Neural cell (in vitro differentiated cells): ENCODE measurements around the gene ATP5ME. TPM values are rescaled to one million over a fixed set of nuclear protein-coding genes. Genes with fewer than 3 reads are reported as not detected.

Source experiments
- H2AFZ ChIP-seq: fragments of 200-600, 300-800 bp; sonication (generic), shearing (Covaris generic); 2 replicates; pipeline ENCODE4 v1.6.0; 2014; ENCODE audit warnings: low read depth, mild to moderate bottlenecking, antibody characterized with exemption, low read length, moderate library complexity
- H3F3A ChIP-seq: fragments of 200-600 bp; shearing (Covaris generic); 2 replicates; pipeline ENCODE4 v1.6.1; 2016; ENCODE audit warnings: mild to moderate bottlenecking, moderate library complexity, mixed read lengths, antibody characterized with exemption, low read length; ENCODE audit not compliant: insufficient read depth, poor library complexity, severe bottlenecking
- H3K27ac ChIP-seq: fragments of 200-600, 300-800 bp; sonication (generic), shearing (Covaris generic); 2 replicates; pipeline ENCODE4 v1.5.1; 2014; ENCODE audit warnings: mild to moderate bottlenecking, low read length, moderate library complexity
- H3K27me3 ChIP-seq: fragments of 300-800, 200-600 bp; sonication (generic), shearing (Covaris generic); 2 replicates; pipeline ENCODE4 v1.6.0; 2014; ENCODE audit warnings: mild to moderate bottlenecking, low read depth, low read length, moderate library complexity; ENCODE audit not compliant: insufficient read depth
- H3K36me3 ChIP-seq: fragments of 300-800, 200-600 bp; sonication (generic), shearing (Covaris generic); 2 replicates; pipeline ENCODE4 v1.5.1; 2014; ENCODE audit warnings: mild to moderate bottlenecking, antibody characterized with exemption, low read length, moderate library complexity; ENCODE audit not compliant: insufficient read depth
- H3K4me2 ChIP-seq: fragments of 300-800, 200-600 bp; sonication (generic), shearing (Covaris generic); 2 replicates; pipeline ENCODE4 v1.6.0; 2014; ENCODE audit warnings: mild to moderate bottlenecking, low read length
- H3K4me3 ChIP-seq: fragments of 300-800, 200-600 bp; sonication (generic), shearing (Covaris generic); 2 replicates; pipeline ENCODE4 v1.5.1; 2014; ENCODE audit warnings: mild to moderate bottlenecking, low read length, moderate library complexity
- H3K79me2 ChIP-seq: fragments of 200-600 bp; shearing (Covaris generic); replicated peaks from 2 replicates; pipeline ENCODE4 v1.6.0; 2014; ENCODE audit warnings: mild to moderate bottlenecking, low read length, moderate library complexity; ENCODE audit not compliant: insufficient read depth
- H3K9ac ChIP-seq: fragments of 300-800, 200-600 bp; sonication (generic), shearing (Covaris generic); 2 replicates; pipeline ENCODE4 v1.6.1; 2016; ENCODE audit warnings: mild to moderate bottlenecking, low read length, mixed read lengths
- H3K9me2 ChIP-seq: fragments of 200-600 bp; shearing (Covaris generic); 2 replicates; pipeline ENCODE4 v1.6.1; 2016; ENCODE audit warnings: mild to moderate bottlenecking, low read length, mixed read lengths; ENCODE audit not compliant: insufficient read depth
- H3K9me3 ChIP-seq: fragments of 200-600, 300-800 bp; sonication (generic), shearing (Covaris generic); 2 replicates; pipeline ENCODE4 v1.6.1; 2016; ENCODE audit warnings: mild to moderate bottlenecking, mixed run types, low read length, moderate library complexity, mixed read lengths
- H4K20me1 ChIP-seq: fragments of 200-600 bp; shearing (Covaris generic); 2 replicates; pipeline ENCODE4 v1.6.1; 2016; ENCODE audit warnings: mild to moderate bottlenecking, mixed run types; ENCODE audit not compliant: insufficient read depth
- CTCF ChIP-seq: fragments of 450-650 bp; IDR thresholded peaks from 2 replicates; pipeline ENCODE4 v1.5.1; 2014; ENCODE audit warnings: antibody characterized with exemption, mild to moderate bottlenecking, moderate library complexity; ENCODE audit not compliant: poor library complexity, severe bottlenecking
- EP300 ChIP-seq: fragments of 450-650 bp; conservative IDR thresholded peaks from 2 replicates; pipeline ENCODE4 v1.6.1; 2014; ENCODE audit warnings: antibody characterized with exemption, mild to moderate bottlenecking, moderate library complexity; ENCODE audit not compliant: poor library complexity, severe bottlenecking
- EZH2 ChIP-seq: fragments of 200-600, 300-800 bp; shearing (Covaris generic), sonication (generic); IDR thresholded peaks from 2 replicates; pipeline ENCODE4 v1.6.1; 2014; ENCODE audit warnings: antibody characterized with exemption, low read length, borderline replicate concordance, mild to moderate bottlenecking; ENCODE audit not compliant: insufficient read depth, poor library complexity, severe bottlenecking
- MXI1 ChIP-seq: fragments of 450-650 bp; conservative IDR thresholded peaks from 2 replicates; pipeline ENCODE4 v1.6.1; 2014; ENCODE audit warnings: antibody characterized with exemption, mild to moderate bottlenecking; ENCODE audit not compliant: poor library complexity, severe bottlenecking
- POLR2AphosphoS5 ChIP-seq: IDR thresholded peaks from 2 replicates; pipeline ENCODE4 v1.6.1; 2012
- RAD21 ChIP-seq: fragments of 450-650 bp; conservative IDR thresholded peaks from 2 replicates; pipeline ENCODE4 v1.6.1; 2014; ENCODE audit warnings: antibody characterized with exemption, mild to moderate bottlenecking, moderate library complexity
- REST ChIP-seq: IDR thresholded peaks from 2 replicates; pipeline ENCODE4 v1.6.1; 2012; ENCODE audit warnings: borderline replicate concordance
- SMC3 ChIP-seq: fragments of 450-650 bp; conservative IDR thresholded peaks from 2 replicates; pipeline ENCODE4 v1.6.1; 2014; ENCODE audit warnings: antibody characterized with exemption, mild to moderate bottlenecking, moderate library complexity; ENCODE audit not compliant: poor library complexity
- TAF1 ChIP-seq: IDR thresholded peaks from 2 replicates; pipeline ENCODE4 v1.6.1; 2012; ENCODE audit warnings: low read depth
- polyA plus RNA-seq: library from polyadenylated mRNA; depleted of rRNA; stranded (reverse); fragments of >200 nt; gene quantifications from 2 replicates; pipeline ENCODE4 v1.2.3, GENCODE V29; 2014

ATP5ME gene
- polyA plus RNA-seq, 1 donor from 2014 or later = 156 TPM

GRCh38 chr4:628821-629635, 45.0 kb downstream of the ATP5ME start:
- no peaks in the 10 kb centered on the region for H3F3A ChIP-seq
- TF ChIP-seq REST = no peak
- no peak for TF ChIP-seq MXI1
- TF ChIP-seq SMC3 = no peak
- no peak for TF ChIP-seq EP300
- TF ChIP-seq EZH2 = no peak
- TF ChIP-seq CTCF = no peak
- no peak for TF ChIP-seq POLR2AphosphoS5
- TF ChIP-seq TAF1 = no peak
- TF ChIP-seq RAD21 = no peak
- no peaks in the 10 kb centered on the region for H3K27me3 ChIP-seq
- no peak overlapping the region for H3K9ac ChIP-seq
- no peaks in the 10 kb centered on the region for H3K79me2 ChIP-seq
- H2AFZ ChIP-seq = no peak overlapping the region
- H3K9me2 ChIP-seq = no peaks in the 10 kb centered on the region
- H3K27ac ChIP-seq = no peak overlapping the region
- H3K4me3 ChIP-seq = no peak overlapping the region
- H3K36me3 ChIP-seq = no peaks in the 10 kb centered on the region
- no peaks in the 10 kb centered on the region for H3K9me3 ChIP-seq
- no peak overlapping the region for H3K4me2 ChIP-seq
- no peaks in the 10 kb centered on the region for H4K20me1 ChIP-seq

- no peaks in the 10 kb centered on the region for H3K79me2 ChIP-seq
- no peak for TF ChIP-seq EZH2
- no peak for TF ChIP-seq EP300
- TF ChIP-seq SMC3 = no peak
- TF ChIP-seq CTCF = no peak
- no peak for TF ChIP-seq TAF1
- no peak for TF ChIP-seq REST
- TF ChIP-seq POLR2AphosphoS5 = no peak
- no peak for TF ChIP-seq RAD21
Observed at GRCh38 chr4:628311-628741, 45.8 kb downstream of the ATP5ME start.

More at GRCh38 chr4:628311-628741, 45.8 kb downstream of the ATP5ME start:
- H3K9me3 ChIP-seq = no peaks in the 10 kb centered on the region
- H3K4me2 ChIP-seq = no peak overlapping the region
- no peaks in the 10 kb centered on the region for H3F3A ChIP-seq
- H3K27me3 ChIP-seq = no peaks in the 10 kb centered on the region
- H3K4me3 ChIP-seq = no peak overlapping the region
- H2AFZ ChIP-seq = no peak overlapping the region
- no peaks in the 10 kb centered on the region for H4K20me1 ChIP-seq
- no peak overlapping the region for H3K27ac ChIP-seq
- H3K9me2 ChIP-seq = no peaks in the 10 kb centered on the region
- H3K36me3 ChIP-seq = no peaks in the 10 kb centered on the region
- no peak overlapping the region for H3K9ac ChIP-seq
